HG02970 (cell line): ENCODE data around the gene PPP2R1B.

ENCODE experiments used
- ATAC-seq: cut with Tn5 transposase; IDR thresholded peaks from one replicate; pipeline ENCODE4 v1.9.1; 2021; ENCODE audit warnings: mild to moderate bottlenecking, moderate library complexity, moderate number of reproducible peaks; ENCODE audit not compliant: unreplicated experiment, low FRiP score

The PPP2R1B gene

DNA sequence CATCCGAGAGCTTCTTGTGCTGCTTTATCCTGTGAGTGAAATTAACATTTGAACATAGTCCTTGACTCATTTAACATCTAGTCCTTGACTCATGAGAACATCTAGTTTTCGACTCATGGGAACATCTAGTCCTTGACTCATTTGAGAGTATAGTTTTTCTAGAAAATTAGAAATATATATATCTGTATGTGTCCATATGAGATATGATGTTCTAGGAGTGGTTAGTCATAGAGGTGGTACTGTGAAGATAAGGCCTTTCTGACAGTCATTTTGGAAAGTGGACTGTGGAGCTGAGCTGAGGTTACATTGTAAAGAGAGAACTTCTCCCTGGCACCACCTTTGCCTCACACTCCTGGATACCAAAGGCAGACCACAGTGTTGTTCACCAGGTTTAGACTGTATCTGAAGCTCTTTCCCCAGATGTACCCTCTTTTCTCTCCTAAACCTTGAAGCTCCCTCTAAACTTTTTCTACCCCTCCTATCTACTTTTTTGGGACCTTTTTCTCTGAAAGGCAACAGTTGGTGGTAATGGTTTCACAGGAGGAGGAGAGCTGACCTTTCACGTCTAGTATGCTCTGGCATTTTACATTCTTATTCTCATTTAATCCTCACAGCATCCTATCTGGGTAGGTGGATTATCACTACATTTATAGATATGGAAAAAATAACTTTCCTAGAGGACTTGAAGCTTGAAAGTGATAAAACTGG is 67.2 kb downstream of the PPP2R1B start:
- ATAC-seq, result no peak

DNA sequence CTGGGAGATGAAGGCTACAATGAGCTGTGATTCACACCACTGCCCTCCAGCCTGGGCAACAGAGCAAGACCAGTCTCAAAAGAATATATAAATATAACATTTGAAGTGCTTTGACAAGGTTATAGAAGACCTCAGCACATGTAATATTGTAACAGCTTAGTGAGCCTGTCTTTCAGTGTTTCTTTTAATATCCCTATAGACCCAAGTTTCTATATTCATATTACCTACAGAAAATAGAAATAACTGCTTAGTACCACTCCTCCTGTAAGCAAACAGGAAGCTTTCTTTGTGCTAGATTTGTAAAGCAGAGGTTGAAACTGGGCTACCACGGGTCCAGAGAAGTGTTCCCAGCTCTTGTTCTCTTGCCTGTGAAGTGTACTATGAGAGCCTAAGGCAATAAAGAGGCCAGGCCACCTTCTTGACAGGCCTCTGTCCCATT is 68.2 kb downstream of the PPP2R1B start:
- ATAC-seq, result no peak

DNA sequence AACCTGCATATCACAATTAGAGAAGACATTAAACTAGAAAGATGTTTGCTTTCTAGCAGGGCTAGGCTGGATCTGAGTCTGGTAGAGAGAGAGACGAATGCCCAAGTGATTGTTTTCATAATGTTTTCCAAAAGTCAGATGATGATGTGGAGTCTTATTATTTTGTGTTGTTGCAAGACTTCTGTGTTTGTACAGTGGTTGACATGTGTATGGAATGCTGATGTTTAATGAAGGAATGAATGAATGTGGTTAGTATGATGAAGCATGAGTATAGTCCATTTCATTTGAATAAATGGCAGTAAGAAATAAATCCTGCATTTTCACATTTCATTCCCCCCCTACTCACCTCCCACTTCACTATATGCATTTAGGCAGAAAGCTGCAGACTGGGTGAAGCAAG is 69.6 kb downstream of the PPP2R1B start:
- ATAC-seq, result no peak

DNA sequence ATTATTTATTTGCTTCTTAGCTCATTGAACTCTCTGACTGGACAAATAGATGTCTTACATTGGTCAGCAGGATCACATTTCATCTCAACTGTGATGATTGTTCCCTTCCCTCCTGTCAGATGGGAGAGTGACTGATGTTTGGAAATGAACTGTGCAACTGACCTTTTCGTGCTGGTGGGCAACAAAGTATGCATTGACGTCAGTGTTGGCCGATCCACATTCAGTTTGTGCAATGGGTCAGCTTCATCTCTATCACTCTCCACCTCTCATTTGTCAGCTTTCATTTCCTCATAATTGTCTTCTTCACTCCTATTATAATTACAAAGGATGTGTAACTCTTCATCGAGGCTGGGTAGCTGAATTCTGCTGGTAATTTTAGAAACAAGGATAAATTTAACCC is 71.3 kb downstream of the PPP2R1B start:
- ATAC-seq, result no peak

DNA sequence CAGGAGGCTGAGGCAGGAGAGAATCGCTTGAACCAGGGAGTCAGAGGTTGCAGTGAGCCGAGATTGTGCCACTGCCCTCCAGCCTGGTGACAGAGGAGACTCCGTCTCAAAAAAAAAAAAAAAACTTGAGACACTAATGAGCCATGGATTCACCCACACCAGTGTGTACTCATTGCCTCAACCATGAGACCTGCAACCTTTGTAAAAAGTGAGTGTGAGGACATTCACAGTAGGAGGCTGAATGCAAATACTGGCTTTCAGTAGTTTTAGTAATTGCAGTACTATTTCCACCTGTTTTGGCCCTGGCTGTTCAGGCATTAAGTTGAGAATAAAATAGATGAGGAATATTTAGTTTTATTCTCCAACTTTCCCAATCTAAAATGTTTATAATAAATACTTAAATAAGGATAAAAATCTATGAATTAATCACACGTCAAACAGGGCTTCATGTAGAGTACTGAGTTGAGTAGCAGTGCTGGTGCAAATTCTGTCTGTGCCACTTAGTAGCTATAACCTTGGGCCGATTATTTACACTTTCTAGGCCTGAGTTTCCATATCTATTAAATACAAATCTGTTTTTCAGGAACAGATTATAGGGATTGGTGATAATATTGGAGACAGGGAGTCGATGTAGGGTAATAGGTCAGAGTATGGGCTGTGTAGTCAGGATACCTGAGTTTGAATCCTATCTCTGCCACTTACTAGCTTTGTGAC is 72.8 kb downstream of the PPP2R1B start:
- ATAC-seq, result no peak

DNA sequence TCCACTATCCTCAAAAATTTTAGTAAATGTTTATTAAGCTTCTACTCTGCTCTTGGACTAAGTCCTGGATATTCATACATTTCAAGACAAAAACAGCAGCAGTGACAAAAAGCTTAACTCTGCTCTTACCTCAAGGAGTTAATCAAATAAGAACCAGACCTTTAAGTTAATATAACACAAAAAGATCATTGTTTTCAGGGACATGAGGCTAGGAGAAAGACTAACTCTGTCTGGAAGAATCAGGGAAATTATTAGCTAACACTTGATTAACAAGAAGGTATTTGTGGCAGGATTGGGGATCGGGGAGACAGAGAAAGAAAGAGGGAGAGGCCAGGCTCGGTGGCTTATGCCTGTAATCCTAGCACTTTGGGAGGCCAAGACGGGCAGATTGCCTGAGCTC is 74.4 kb downstream of the PPP2R1B start:
- no peak for ATAC-seq

DNA sequence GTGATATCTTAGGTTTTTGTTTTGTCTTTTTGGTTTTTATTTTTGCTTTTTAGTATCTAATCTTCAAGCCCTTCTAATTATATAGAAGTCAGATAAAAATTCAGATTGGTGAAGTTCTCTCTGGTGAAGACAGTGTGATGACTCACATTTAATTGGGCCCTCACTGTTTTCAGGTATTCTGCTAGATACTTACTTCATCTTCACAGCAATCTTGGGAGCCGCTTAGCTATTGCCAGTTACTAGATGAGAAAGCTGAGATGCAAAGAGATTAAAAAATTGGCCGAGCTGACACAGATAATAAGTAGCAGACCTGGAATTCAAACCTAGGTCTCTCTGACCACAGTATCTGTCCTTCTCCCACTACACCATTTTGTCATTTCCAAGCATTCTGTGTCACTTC is 75.0 kb downstream of the PPP2R1B start:
- no peak for ATAC-seq

DNA sequence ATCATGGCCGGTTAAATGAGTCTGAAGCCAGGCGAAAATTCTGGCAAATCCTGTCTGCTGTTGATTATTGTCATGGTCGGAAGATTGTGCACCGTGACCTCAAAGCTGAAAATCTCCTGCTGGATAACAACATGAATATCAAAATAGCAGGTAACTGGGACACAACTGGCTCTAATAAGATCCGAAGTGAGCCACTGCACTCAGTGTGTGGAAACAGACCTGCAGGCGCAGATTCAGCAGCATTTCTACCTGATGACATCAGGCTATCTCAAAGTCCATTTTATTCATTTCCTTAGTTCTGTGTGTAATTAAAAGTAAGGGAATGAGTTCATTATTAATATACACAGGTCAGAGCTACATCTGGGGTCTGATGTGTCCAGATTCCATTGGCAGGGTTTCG is 78.2 kb downstream of the PPP2R1B start:
- no peak for ATAC-seq

DNA sequence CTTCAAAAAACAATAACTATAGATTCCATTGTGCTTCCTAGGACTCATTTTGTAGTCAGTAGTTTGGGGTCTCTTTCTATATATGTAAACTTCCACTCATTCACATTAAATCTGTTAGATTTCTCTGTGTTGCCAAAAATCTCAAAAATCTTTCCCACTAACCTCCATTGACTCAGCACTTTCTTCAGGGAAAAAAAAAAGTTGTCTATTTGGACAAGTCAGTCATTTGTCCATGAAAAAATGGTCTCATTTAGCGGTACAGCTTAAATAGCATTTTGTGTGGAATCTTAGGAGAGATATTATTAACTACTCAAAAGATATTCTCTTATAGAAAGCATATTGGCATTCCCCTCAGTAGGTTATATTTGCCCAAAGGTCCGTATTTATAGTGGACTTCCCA is 81.9 kb downstream of the PPP2R1B start:
- ATAC-seq, result no peak

DNA sequence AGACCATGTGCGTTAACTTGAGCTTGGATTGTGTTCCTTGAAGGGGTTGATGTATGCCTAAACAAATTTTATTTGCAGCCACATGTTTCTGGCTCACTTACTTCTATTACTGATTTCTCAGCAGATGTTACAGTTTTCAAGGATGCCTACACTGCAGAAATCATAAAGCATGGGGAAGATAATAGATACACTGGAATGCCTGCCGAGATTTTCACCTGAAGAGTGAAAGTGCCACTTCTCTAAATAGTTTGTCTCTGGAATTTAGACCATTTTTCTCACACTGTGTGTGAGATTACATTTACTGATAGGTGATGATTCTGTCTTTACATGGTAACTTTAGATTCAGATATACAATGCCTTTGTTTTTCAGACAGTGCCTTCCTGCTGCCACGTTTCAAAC is 82.4 kb downstream of the PPP2R1B start:
- no peak for ATAC-seq

DNA sequence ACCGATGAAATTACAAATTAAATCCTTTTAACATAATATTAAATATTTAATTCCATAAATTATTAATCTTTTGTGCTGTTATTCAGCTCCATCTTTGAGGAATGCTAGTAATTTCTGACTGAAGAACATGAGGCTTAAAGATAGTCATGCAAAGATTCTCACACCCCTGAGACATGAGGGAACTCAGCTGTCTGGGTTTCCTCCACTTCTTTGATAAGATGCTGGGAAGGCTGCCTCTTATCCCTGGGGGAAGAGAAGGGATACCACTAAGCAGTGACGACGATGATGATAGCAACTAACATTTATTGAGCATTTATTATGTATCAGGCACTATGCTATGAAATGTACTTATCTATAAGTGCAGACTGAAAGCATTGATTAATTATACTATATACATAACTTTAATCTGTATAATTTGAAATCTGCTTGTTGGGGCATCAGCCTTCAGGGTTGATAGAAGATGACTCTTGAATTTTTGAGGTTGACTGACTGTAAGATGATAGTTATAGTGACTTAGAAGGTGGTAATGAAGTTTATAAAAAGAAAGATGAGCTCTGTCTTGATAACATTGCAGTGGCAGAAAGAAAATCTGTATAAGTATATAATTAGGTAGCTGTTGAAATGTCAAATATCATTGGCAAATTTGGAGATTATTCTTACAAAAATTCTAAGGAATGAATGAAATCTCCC is 85.6 kb downstream of the PPP2R1B start:
- no peak for ATAC-seq
